Neural progenitor cell (in vitro differentiated cells): Measurements from ENCODE around the gene MT1B. TPM values are rescaled to one million over a fixed set of nuclear protein-coding genes. Genes with fewer than 3 reads are reported as not detected.

Experiments used
- DNase-seq: peaks from one replicate; pipeline ENCODE4 v3.0.0-alpha.2; 2016; ENCODE audit warnings: low spot score
- H2AFZ ChIP-seq: fragments of 200-600 bp; sonication (generic); replicated peaks from 2 replicates; pipeline ENCODE4 v1.6.1; 2016; ENCODE audit warnings: antibody characterized with exemption
- H3F3A ChIP-seq: fragments of 200-600 bp; sonication (generic); 2 replicates; pipeline ENCODE4 v1.6.1; 2016; ENCODE audit warnings: antibody characterized with exemption, low read depth
- H3K27ac ChIP-seq: fragments of 200-600 bp; sonication (generic); 2 replicates; pipeline ENCODE4 v1.5.1; 2016; ENCODE audit warnings: mild to moderate bottlenecking
- H3K27me3 ChIP-seq: fragments of 200-600 bp; sonication (generic); 2 replicates; pipeline ENCODE4 v1.6.1; 2016; ENCODE audit warnings: mild to moderate bottlenecking, moderate library complexity
- H3K36me3 ChIP-seq: fragments of 200-600 bp; sonication (generic); 2 replicates; pipeline ENCODE4 v1.5.1; 2016
- H3K4me1 ChIP-seq: fragments of 200-600 bp; sonication (generic); 2 replicates; pipeline ENCODE4 v1.6.1; 2016; ENCODE audit warnings: mixed run types
- H3K4me2 ChIP-seq: fragments of 200-600 bp; sonication (generic); 2 replicates; pipeline ENCODE4 v1.6.1; 2016
- H3K4me3 ChIP-seq: fragments of 200-600 bp; sonication (generic); 2 replicates; pipeline ENCODE4 v1.5.1; 2016
- H3K79me2 ChIP-seq: fragments of 200-600 bp; sonication (generic); 2 replicates; pipeline ENCODE4 v1.6.1; 2016; ENCODE audit warnings: low read depth
- H3K9ac ChIP-seq: fragments of 200-600 bp; sonication (generic); 2 replicates; pipeline ENCODE4 v1.6.1; 2016
- H3K9me3 ChIP-seq: fragments of 200-600 bp; sonication (generic); 2 replicates; pipeline ENCODE4 v1.5.1; 2016; ENCODE audit warnings: low read depth
- H4K20me1 ChIP-seq: fragments of 200-600 bp; sonication (generic); 2 replicates; pipeline ENCODE4 v1.6.1; 2016; ENCODE audit warnings: low read depth
- H3K27ac Mint-ChIP-seq: 3 replicates; pipeline ENCODE4 v1.8.0; 2021; ENCODE audit warnings: mixed read lengths
- H3K27me3 Mint-ChIP-seq: 2 replicates; pipeline ENCODE4 v1.8.0; 2022; ENCODE audit warnings: low read depth, mild to moderate bottlenecking, inconsistent platforms, moderate library complexity, mixed read lengths; ENCODE audit not compliant: insufficient read depth
- H3K36me3 Mint-ChIP-seq: 3 replicates; pipeline ENCODE4 v1.8.0; 2021; ENCODE audit warnings: mixed read lengths
- H3K4me1 Mint-ChIP-seq: 3 replicates; pipeline ENCODE4 v1.8.0; 2021; ENCODE audit warnings: mixed read lengths
- H3K4me3 Mint-ChIP-seq: 3 replicates; pipeline ENCODE4 v1.8.0; 2021; ENCODE audit warnings: mild to moderate bottlenecking, moderate library complexity, mixed read lengths
- H3K9me3 Mint-ChIP-seq: 3 replicates; pipeline ENCODE4 v1.8.0; 2020; ENCODE audit warnings: mixed read lengths
- EZH2 ChIP-seq: fragments of 200-600 bp; sonication (generic); IDR thresholded peaks from 2 replicates; pipeline ENCODE4 v1.6.1; 2017; ENCODE audit warnings: antibody characterized with exemption, mild to moderate bottlenecking, moderate library complexity
- EZH2phosphoT487 ChIP-seq: fragments of 200-600 bp; sonication (generic); IDR thresholded peaks from 2 replicates; pipeline ENCODE4 v1.6.1; 2017; ENCODE audit warnings: antibody characterized with exemption
- total RNA-seq: library from RNA; depleted of rRNA; stranded (reverse); fragments of >200 nt; gene quantifications from 2 replicates; pipeline ENCODE4 v1.2.3, GENCODE V29; 2015; ENCODE audit warnings: low replicate concordance
- TF ChIP-seq, protein P1 (sequence below): fragments of 200-600 bp; sonication (generic); IDR thresholded peaks from 2 replicates; pipeline ENCODE4 v1.5.1; 2017; ENCODE audit warnings: antibody characterized with exemption, mild to moderate bottlenecking

The MT1B gene
- total RNA-seq, 1 donor from 2014 or later, result not detected

DNA sequence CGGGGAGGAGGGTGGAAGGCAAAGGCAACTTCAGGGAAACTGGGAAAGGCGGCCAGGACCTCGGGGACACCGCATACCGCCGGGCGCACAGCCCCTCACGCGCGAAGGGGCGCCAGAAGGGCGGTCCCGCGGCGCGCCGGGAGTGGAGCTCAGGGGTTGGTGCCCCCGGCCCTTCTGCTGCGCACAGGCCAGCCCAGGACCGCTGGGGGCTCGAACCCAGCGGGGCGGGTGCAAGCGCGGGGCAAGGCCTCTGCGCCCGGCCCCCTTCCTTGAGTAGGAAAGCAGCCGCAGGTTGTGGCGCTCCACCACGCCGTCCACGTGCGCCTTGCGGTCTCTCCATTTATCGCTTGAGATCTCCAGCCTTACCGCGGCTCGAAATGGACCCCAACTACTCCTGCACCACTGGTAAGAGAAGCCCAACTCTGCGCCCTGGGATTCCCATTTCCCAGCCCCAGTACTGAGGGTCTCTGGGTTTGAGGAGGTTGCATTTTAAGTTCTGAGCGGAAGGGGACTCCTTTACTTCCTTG lies 16.2 kb upstream of the MT1B start:
- Histone ChIP-seq H3K36me3 (no peaks in the 10 kb centered on the region), H3K9me3 (no peaks in the 10 kb centered on the region), H2AFZ (peak overlapping the region; percentile 17), H3K9ac (no peak overlapping the region), H3K4me1 (peaks cover 16% of the 10 kb centered on the region), H3K27me3 (peaks cover 100% of the 10 kb centered on the region), H4K20me1 (peaks cover 69% of the 10 kb centered on the region), H3K27ac (no peak overlapping the region), H3K79me2 (no peaks in the 10 kb centered on the region), H3F3A (no peaks in the 10 kb centered on the region), H3K4me3 (peak overlapping the region; percentile 19), H3K4me2 (peak overlapping the region; percentile 65)
- peaks cover 3% of the 10 kb centered on the region for H3K9me3 Mint-ChIP-seq
- peaks cover 17% of the 10 kb centered on the region for H3K4me1 Mint-ChIP-seq
- no peak overlapping the region for H3K27ac Mint-ChIP-seq
- no peaks in the 10 kb centered on the region for H3K36me3 Mint-ChIP-seq
- no peak for DNase-seq
- peaks cover 92% of the 10 kb centered on the region for H3K27me3 Mint-ChIP-seq
- H3K4me3 Mint-ChIP-seq, result no peak overlapping the region
- TF ChIP-seq, protein P1, sequence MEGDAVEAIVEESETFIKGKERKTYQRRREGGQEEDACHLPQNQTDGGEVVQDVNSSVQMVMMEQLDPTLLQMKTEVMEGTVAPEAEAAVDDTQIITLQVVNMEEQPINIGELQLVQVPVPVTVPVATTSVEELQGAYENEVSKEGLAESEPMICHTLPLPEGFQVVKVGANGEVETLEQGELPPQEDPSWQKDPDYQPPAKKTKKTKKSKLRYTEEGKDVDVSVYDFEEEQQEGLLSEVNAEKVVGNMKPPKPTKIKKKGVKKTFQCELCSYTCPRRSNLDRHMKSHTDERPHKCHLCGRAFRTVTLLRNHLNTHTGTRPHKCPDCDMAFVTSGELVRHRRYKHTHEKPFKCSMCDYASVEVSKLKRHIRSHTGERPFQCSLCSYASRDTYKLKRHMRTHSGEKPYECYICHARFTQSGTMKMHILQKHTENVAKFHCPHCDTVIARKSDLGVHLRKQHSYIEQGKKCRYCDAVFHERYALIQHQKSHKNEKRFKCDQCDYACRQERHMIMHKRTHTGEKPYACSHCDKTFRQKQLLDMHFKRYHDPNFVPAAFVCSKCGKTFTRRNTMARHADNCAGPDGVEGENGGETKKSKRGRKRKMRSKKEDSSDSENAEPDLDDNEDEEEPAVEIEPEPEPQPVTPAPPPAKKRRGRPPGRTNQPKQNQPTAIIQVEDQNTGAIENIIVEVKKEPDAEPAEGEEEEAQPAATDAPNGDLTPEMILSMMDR, result no peak
- TF ChIP-seq EZH2phosphoT487 (peak; percentile 95), EZH2 (peak; percentile 99)

DNA sequence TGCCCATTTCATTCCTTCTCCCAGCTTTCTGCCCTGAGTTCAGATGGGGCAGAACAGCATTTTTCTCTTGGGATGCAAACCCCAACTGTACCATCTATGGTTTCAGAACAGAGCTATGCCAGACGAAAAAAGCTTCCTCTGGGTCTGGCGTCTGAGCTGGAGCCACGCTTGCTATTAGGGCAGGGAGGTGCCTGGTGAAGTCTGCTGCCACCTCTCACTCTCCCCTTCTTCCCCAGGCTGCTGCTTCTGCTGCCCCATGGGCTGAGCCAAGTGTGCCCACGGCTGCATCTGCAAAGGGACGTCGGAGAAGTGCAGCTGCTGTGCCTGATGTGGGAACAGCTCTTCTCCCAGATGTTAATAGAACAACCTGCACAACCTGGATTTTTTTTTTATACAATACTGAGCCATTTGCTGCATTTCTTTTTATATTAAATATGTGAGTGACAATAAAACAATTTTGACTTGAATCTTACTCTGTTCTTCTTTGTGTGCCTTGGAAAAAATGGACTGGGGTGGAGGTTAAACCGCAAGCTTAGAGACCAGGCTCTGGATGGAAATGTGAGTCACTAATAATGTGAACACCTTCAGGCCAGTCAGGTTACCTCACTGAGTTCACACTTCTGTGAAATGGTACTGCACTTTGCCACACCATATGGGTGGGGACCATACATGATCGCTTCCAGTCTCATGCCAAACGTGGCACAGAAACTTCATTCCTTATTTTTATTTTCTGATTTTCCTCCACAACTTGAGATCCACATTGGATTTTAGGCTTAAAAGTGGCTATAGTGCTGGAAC lies 14.9 kb upstream of the MT1B start:
- H3K4me1 Mint-ChIP-seq, result peaks cover 17% of the 10 kb centered on the region
- TF ChIP-seq EZH2phosphoT487 (peak; percentile 33), EZH2 (no peak)
- H3K27me3 Mint-ChIP-seq, result peaks cover 91% of the 10 kb centered on the region
- H3K9ac ChIP-seq, result no peak overlapping the region
- no peak for DNase-seq
- no peak overlapping the region for H3K27ac ChIP-seq
- H3K9me3 ChIP-seq, result no peaks in the 10 kb centered on the region
- H2AFZ ChIP-seq, result no peak overlapping the region
- peaks cover 3% of the 10 kb centered on the region for H3K9me3 Mint-ChIP-seq
- H3F3A ChIP-seq, result no peaks in the 10 kb centered on the region
- no peak overlapping the region for H3K4me3 ChIP-seq
- H4K20me1 ChIP-seq, result peaks cover 59% of the 10 kb centered on the region
- no peaks in the 10 kb centered on the region for H3K36me3 Mint-ChIP-seq
- no peaks in the 10 kb centered on the region for H3K79me2 ChIP-seq
- no peaks in the 10 kb centered on the region for H3K36me3 ChIP-seq
- H3K4me3 Mint-ChIP-seq, result no peak overlapping the region
- H3K27ac Mint-ChIP-seq, result no peak overlapping the region
- H3K4me1 ChIP-seq, result peaks cover 16% of the 10 kb centered on the region
- peaks cover 100% of the 10 kb centered on the region for H3K27me3 ChIP-seq
- no peak overlapping the region for H3K4me2 ChIP-seq

DNA sequence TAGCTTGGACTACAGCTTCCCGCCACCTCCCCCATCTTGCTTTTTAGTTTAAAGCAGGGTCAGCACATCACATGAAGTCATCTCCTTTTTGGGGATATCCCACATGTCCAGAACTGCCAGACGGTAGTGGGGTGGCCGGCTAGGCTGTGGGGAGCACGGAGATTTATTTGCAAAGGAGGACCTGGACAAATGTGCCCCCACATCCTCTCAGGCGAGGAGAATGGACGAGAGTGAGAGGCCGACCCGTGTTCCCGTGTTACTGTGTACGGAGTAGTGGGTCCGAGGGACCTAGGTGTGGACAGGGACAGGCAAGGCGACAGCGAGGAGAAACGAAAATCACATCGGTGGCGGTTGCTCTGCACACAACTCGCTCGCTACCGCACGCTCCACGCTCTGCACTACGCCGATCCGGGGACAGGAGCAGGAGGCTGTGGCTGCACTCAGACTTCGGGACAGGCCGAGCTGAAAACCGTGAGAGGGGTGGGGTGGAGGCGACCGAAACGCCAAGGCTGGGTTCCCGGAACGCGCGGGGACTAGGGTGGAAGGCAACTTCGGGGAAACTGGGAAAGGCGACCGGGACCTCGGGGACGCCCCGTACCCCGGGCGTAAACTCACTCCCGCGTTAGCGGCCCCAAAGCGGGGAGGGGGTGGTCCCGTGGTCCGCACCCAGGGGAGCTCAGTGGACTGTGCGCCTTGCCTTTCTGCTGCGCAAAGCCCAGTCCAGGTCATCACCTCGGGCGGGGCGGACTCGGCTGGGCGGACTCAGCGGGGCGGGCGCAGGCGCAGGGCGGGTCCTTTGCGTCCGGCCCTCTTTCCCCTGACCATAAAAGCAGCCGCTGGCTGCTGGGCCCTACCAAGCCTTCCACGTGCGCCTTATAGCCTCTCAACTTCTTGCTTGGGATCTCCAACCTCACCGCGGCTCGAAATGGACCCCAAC lies 13.6 kb upstream of the MT1B start, which contains the start of gene MT1A:
Gene MT1A (plus strand): TSS at position 853 of the 937 bp plus-strand sequence. CDS start 73 bp downstream, at position 926.
- Histone ChIP-seq H3K4me3 (peak within 1 kb of the TSS; percentile 46), H3K36me3 (no peaks in the 10 kb centered on the region), H3K4me2 (peak within 1 kb of the TSS; percentile 85), H3F3A (no peaks in the 10 kb centered on the region), H3K27me3 (peaks cover 100% of the 10 kb centered on the region), H3K9ac (no peak within 1 kb of the TSS), H3K27ac (no peak within 1 kb of the TSS), H3K9me3 (no peaks in the 10 kb centered on the region), H2AFZ (no peak within 1 kb of the TSS), H3K79me2 (no peaks in the 10 kb centered on the region), H4K20me1 (peaks cover 58% of the 10 kb centered on the region), H3K4me1 (peaks cover 7% of the 10 kb centered on the region)
- Mint-ChIP-seq H3K4me3 (peak within 1 kb of the TSS; percentile 71), H3K27me3 (peaks cover 94% of the 10 kb centered on the region), H3K9me3 (peaks cover 3% of the 10 kb centered on the region), H3K36me3 (no peaks in the 10 kb centered on the region), H3K4me1 (peaks cover 12% of the 10 kb centered on the region), H3K27ac (no peak within 1 kb of the TSS)
- DNase-seq, result peak; percentile 80
- TF ChIP-seq EZH2phosphoT487 (peak; percentile 98), EZH2 (peak; percentile 97)
- TF ChIP-seq, protein P1, result no peak
